Activated CD4-positive, alpha-beta memory T cell treated with anti-CD3 and anti-CD28 coated beads, Interleukin-2, amount 10 ng/mL, durations not matched to agents 7 days and 5 days (primary cell): ENCODE measurements around the gene PKN3. TPM values are rescaled to one million over a fixed set of nuclear protein-coding genes. Genes with fewer than 3 reads are reported as not detected.

Experiments
- total RNA-seq, 2 experiments: library from RNA; stranded (reverse); gene quantifications; one replicate each; pipeline ENCODE4 v1.2.3, GENCODE V29; 2021

The PKN3 gene
- total RNA-seq, 2 experiments from 2014 or later: 5.0 to 5.6 TPM

Other genes starting within 250 kb of the PKN3 start
- 10 to 100 TPM; 54.5 to 58.5 TPM for gene ODF2, start 246.5 kb upstream of the PKN3 start, total RNA-seq
- 10 to 100 TPM; 50.3 to 50.7 TPM for gene GLE1, start 197.8 kb upstream of the PKN3 start, total RNA-seq
- gene SPTAN1, start 149.9 kb upstream of the PKN3 start, total RNA-seq: 100 to 1,000 TPM; 313 to 321 TPM
- gene DYNC2I2, start 45.7 kb upstream of the PKN3 start, total RNA-seq: 10 to 100 TPM; 51.5 to 53.5 TPM
- 100 to 1,000 TPM; 355 to 379 TPM for gene SET, start 13.3 kb upstream of the PKN3 start, total RNA-seq
- 10 to 100 TPM; 79.3 to 81.5 TPM for gene ZDHHC12, start 21.6 kb downstream of the PKN3 start, total RNA-seq
- gene ZER1, start 69.4 kb downstream of the PKN3 start, total RNA-seq: 10 to 100 TPM; 24.1 to 24.4 TPM
- 10 to 100 TPM; 18.0 to 21.4 TPM for gene TBC1D13, start 84.8 kb downstream of the PKN3 start, total RNA-seq
- 10 to 100 TPM; 16.7 to 19.1 TPM for gene ENDOG, start 116.0 kb downstream of the PKN3 start, total RNA-seq
- 10 to 100 TPM; 54.3 to 59.2 TPM for gene SPOUT1, start 127.3 kb downstream of the PKN3 start, total RNA-seq
- 10 to 100 TPM; 12.7 to 14.8 TPM for gene KYAT1, start 179.4 kb downstream of the PKN3 start, total RNA-seq
- 10 to 100 TPM; 37.1 to 38.1 TPM for gene LRRC8A, start 179.6 kb downstream of the PKN3 start, total RNA-seq
- gene PHYHD1, start 218.5 kb downstream of the PKN3 start, total RNA-seq: 1 to 10 TPM; 1.1 to 1.4 TPM
- gene DOLK, start 245.1 kb downstream of the PKN3 start, total RNA-seq: 1 to 10 TPM; 7.0 TPM
- gene NUP188, start 245.2 kb downstream of the PKN3 start, total RNA-seq: 10 to 100 TPM; 65.8 to 73.6 TPM